ENCODE measurements around the gene MORN1.

- TF ChIP-seq CTCF (conservative IDR thresholded peaks at IDR 0.05; ENCODE audit: low read length) (no peak), EZH2phosphoT487 (IDR thresholded peaks at IDR 0.05; ENCODE audit: borderline replicate concordance) (no peak)
Observed at GRCh38 chr1:2324553-2325366, 66.6 kb downstream of the MORN1 start.
